Heart right ventricle (tissue), 16 donors: Measurements from ENCODE around the gene GDPD3. TPM values are rescaled to one million over a fixed set of nuclear protein-coding genes. Genes with fewer than 3 reads are reported as not detected.
A peak's percentile ranks its signal among the peaks of the same experiment; 100 is the strongest.

ENCODE experiments used
- ATAC-seq, 8 donors: fragments of 200-7000 bp; cut with Tn5 transposase; one replicate each; pipeline ENCODE4 v1.9.1; 2020; ENCODE audit warnings: mild to moderate bottlenecking in 8 of 8, moderate library complexity in 8 of 8, moderate number of reproducible peaks in 1 of 8
- DNase-seq, 2 donors: peaks; one replicate each; pipeline ENCODE4 v3.0.0-alpha.2; 2020
- H3K27ac ChIP-seq, 10 donors: fragments of 200-600 bp; sonication (generic) in 2 of 10; one replicate each; pipeline versions ENCODE4 v1.5.0 to v1.8.0; 2020 to 2022; ENCODE audit warnings: mild to moderate bottlenecking in 3 of 10
- H3K27me3 ChIP-seq, 7 donors: fragments of 200-600 bp; one replicate each; pipeline ENCODE4 v1.8.0; 2021 to 2022; ENCODE audit warnings: mild to moderate bottlenecking in 2 of 7
- H3K36me3 ChIP-seq, 9 donors: fragments of 200-600 bp; sonication (generic) in 1 of 9; one replicate each; pipeline versions ENCODE4 v1.5.0 to v1.8.0; 2020 to 2022; ENCODE audit warnings: mild to moderate bottlenecking in 2 of 9
- H3K4me1 ChIP-seq, 9 donors: fragments of 200-600 bp; sonication (generic) in 1 of 9; one replicate each; pipeline versions ENCODE4 v1.5.0 to v1.8.0; 2020 to 2022; ENCODE audit warnings: mild to moderate bottlenecking in 4 of 9
- H3K4me3 ChIP-seq, 10 donors: fragments of 200-600 bp; sonication (generic) in 2 of 10; one replicate each; pipeline versions ENCODE4 v1.5.0 to v1.8.0; 2020 to 2022; ENCODE audit warnings: mild to moderate bottlenecking in 7 of 10, moderate library complexity in 2 of 10
- H3K9me3 ChIP-seq, 11 donors: fragments of 200-600 bp in 10 of 11; sonication (generic) in 2 of 11; one replicate each; pipeline versions ENCODE4 v1.5.0 to v1.8.0; 2013 to 2022; ENCODE audit warnings: mild to moderate bottlenecking in 2 of 11, control low read depth in 1 of 11, moderate library complexity in 1 of 11
- WGBS, 2 donors: extraction: QIAGEN DNeasy Blood & Tissue Kit; methylation state at CpG; one replicate each; pipeline ENCODE4 v1.1.7; 2013; ENCODE audit warnings: inconsistent platforms in 1 of 2; 5-methylcytosine and 5-hydroxymethylcytosine counted together
- intact Hi-C, 10 donors: fragments of 100-400 bp; cut with DNase I; formaldehyde crosslinking; loops; one replicate each; pipeline versions ENCODE4 v1.11.1 to v1.14.2; 2022
- polyA plus RNA-seq, 2 donors: library from polyadenylated mRNA; stranded (reverse); fragments of 200-250 nt; gene quantifications; one replicate each; pipeline ENCODE4 v1.2.3, GENCODE V29; 2013
- total RNA-seq, 10 donors: library from RNA; stranded (reverse); fragmentation: NEBNext Ultra II Directional in 3 of 10; extraction: Animal tissue kit (Norgen Biotek cat#: 25700) in 3 of 10; gene quantifications; one replicate each; pipeline versions ENCODE4 v1.2.1 to v1.2.4, GENCODE V29; 2021 to 2023
- TF ChIP-seq, protein P1 (sequence below), 9 donors: fragments of 200-600 bp; sonication (generic) in 2 of 9; IDR thresholded peaks; one replicate each; pipeline versions ENCODE4 v1.5.0 to v1.8.0; 2021 to 2022; ENCODE audit warnings: antibody characterized with exemption in 9 of 9, mild to moderate bottlenecking in 5 of 9, moderate library complexity in 1 of 9
- donor health status: Arrhythmogenic right ventricular cardiomyopathy.
- donor health status: ischemic (EF 13 %, LVEDD 7.1; RV severe dilation, severe dysfunction).
- donor health status: healthy with polysubstance abuse.
- donor health status: DM: no; HTN: yes; CAD: no.
- donor health status: DM: no; HTN: no; CAD: no.
- donor health status: ischemic (EF 25% LVEDD 6.9; RV normal size, moderate dysfunction).
- donor health status: ischemic (EF 25% LVEDD 5.7; RV mildly dilated, moderate dysfunction).
- donor health status: healthy.
- donor health status: DM: yes; HTN: yes; CAD: no.
- donor health status: Ischemic cardiomyopathy.
- donor health status: ischemic (EF 35%, LVEDD 5.7; RV mildly dilated, moderate dysfunction).
- donor health status: nonischemic (EF 11% LVEDD 7.7; RV severe dilation, severe dysfunction).
- donor health status: DM: yes; HTN: yes; CAD: no.
- donor health status: PGD.
- donor health status: ischemic (EF 29% LVEDD 5.4; RV normal size, mild dysfunction).
- donor health status: nonischemic (EF 23%, LVEDD 6.1; RV moderate dilation, normal function).

The GDPD3 gene
- total and polyA plus RNA-seq, 12 donors: 0.85 to 6.4 (median 1.5) TPM

DNA sequence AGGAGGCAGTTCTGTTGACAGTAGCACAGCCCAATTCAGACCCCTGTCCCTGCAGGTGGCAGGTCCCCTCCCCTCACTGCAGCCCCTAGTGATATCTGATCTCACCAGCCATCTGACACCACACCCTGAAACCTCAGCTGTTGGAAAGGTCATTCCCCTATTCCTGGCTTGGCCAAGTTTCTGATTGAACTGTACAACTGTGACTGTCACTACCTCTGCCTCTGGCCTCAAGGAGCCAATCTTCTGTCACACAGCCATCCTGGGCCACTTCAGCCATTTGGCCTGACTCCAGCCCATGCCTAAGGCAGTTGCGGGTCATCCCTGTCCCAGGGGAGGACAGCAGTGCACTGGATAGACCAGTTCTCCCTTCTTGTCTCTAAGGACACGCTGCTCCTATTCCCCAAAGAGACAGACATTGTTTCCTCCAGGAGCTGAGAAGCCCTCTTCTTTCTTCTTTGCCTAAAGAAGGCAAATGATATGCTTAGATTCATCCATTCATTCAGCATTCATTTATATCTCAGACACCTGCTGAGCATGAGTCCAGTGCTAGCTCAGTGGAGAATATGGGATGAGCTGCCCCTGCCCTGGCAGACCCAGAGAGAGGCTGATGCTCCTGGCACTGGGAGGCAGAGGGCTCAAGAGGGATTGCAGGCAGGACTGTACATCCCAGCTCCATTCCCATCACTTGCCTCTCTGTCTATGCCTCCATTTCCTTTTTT lies 52.3 kb downstream of the GDPD3 start:
- no peak overlapping the region for H3K4me3 ChIP-seq
- H3K27me3 ChIP-seq: no peaks in the 10 kb centered on the region
- TF ChIP-seq, protein P1, sequence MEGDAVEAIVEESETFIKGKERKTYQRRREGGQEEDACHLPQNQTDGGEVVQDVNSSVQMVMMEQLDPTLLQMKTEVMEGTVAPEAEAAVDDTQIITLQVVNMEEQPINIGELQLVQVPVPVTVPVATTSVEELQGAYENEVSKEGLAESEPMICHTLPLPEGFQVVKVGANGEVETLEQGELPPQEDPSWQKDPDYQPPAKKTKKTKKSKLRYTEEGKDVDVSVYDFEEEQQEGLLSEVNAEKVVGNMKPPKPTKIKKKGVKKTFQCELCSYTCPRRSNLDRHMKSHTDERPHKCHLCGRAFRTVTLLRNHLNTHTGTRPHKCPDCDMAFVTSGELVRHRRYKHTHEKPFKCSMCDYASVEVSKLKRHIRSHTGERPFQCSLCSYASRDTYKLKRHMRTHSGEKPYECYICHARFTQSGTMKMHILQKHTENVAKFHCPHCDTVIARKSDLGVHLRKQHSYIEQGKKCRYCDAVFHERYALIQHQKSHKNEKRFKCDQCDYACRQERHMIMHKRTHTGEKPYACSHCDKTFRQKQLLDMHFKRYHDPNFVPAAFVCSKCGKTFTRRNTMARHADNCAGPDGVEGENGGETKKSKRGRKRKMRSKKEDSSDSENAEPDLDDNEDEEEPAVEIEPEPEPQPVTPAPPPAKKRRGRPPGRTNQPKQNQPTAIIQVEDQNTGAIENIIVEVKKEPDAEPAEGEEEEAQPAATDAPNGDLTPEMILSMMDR (IDR thresholded peaks at IDR 0.05): no peak
- peaks cover 0 to 11% (median 0%) of the 10 kb centered on the region in 9 donors for H3K36me3 ChIP-seq
- H3K27ac ChIP-seq: no peak overlapping the region
- DNase-seq (peak in 1 of 2 donors; percentile 56), ATAC-seq (no peak)
- H3K4me1 ChIP-seq: peaks cover 7 to 29% (median 17%) of the 10 kb centered on the region in 9 donors
- intact Hi-C loops: loop anchor here in 2 of 10 donors (10.0 kb wide), 2 partner anchors 354 to 474 kb away; partner anchors contain the start of gene ZNF747 (in 1 of the 2)
- H3K9me3 ChIP-seq: no peaks in the 10 kb centered on the region
- WGBS, 2 donors: 42 to 45% methylated on average over 2 of the region's 2 CpGs

DNA sequence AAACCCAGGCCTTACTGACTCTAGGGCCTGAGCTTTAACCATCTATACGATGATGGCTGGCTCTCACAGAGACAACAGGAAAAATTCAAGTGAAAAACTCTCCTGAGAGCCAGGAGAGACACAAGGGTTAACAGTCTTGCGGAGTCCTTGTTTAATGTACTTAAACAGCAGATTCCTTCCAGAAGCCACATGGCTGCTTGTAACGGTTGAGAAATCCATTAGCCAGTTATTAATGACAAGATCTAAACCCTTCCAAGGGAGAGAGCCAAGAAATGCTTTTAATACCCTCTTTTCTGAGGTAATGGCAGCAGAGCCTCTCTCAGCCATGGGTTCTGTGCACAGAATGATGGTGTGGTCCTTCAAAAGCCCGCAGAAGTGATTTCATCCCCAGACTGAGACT lies 53.0 kb downstream of the GDPD3 start:
- TF ChIP-seq, protein P1 (IDR thresholded peaks at IDR 0.05): no peak
- Histone ChIP-seq H3K4me1 (peaks cover 7 to 29% (median 17%) of the 10 kb centered on the region in 9 donors), H3K9me3 (no peaks in the 10 kb centered on the region), H3K4me3 (no peak overlapping the region), H3K36me3 (peaks cover 0 to 11% (median 0%) of the 10 kb centered on the region in 9 donors), H3K27me3 (no peaks in the 10 kb centered on the region), H3K27ac (no peak overlapping the region)
- intact Hi-C loops: loop anchor here in 2 of 10 donors (10.0 kb wide), 2 partner anchors 354 to 474 kb away; partner anchors contain the start of gene ZNF747 (in 1 of the 2)
- WGBS, 2 donors: 71 to 80% methylated on average over 4 of the region's 4 CpGs
- ATAC-seq (no peak), DNase-seq (no peak)

DNA sequence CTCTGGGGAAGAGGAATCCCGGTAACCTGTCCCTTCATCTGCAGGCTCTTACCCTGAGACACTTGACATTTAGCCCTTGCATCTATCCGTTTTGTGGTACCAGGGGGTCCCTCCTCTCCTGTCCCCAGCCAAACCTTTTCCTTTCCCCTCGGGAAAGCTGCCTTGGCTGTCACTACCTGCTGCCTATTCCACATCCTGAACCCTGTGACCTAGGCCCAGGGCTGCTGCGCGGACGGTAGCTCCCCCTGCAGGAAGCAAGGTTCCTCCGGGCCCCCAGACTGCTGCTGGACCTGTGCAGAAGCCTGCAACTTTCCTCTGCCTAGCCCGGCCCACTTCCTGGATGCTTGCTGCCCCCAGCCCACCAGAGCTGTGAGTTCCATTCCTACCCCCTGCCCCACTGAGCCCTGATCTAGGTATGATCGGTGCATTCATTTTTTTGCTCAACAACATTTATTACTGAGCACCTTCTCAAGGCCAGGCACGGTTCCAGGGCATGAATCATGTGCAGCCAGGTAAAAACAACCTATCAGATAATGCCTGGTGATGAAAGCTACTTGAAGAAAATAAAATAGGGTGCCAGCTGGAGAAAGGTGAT lies 58.3 kb downstream of the GDPD3 start:
- H3K4me3 ChIP-seq: no peak overlapping the region
- 47% methylated on average over 10 of the region's 10 CpGs for WGBS, 2 donors
- DNase-seq (no peak), ATAC-seq (peak in 1 of 8 donors; percentile 19)
- intact Hi-C loops: loop anchor here in 2 of 10 donors (5.0 kb wide), 1 partner anchor 42 kb away; the partner anchor contains the start of gene YPEL3 (in 2 of the 2)
- H3K27me3 ChIP-seq: no peaks in the 10 kb centered on the region
- H3K27ac ChIP-seq: no peak overlapping the region
- H3K4me1 ChIP-seq: peaks cover 4 to 24% (median 9%) of the 10 kb centered on the region in 9 donors
- TF ChIP-seq, protein P1 (IDR thresholded peaks at IDR 0.05): peak in 6 of 9 donors; percentile 22 to 53 (median 26)
- H3K36me3 ChIP-seq: peaks cover 0 to 11% (median 0%) of the 10 kb centered on the region in 9 donors
- H3K9me3 ChIP-seq: no peaks in the 10 kb centered on the region

Other genes with a start within 250 kb of the GDPD3 start
- 1 to 10 TPM in 2 of 10 donors, under 1 TPM in 8; 0.17 to 1.2 (median 0.73) TPM for gene SEZ6L2, start 214.0 kb downstream of the GDPD3 start, total RNA-seq
- under 1 TPM in 1 of 2 donors, not detected in 1; 0.61 TPM for gene SEZ6L2, start 214.0 kb downstream of the GDPD3 start, polyA plus RNA-seq
- gene ASPHD1, start 213.0 kb downstream of the GDPD3 start, total RNA-seq: 1 to 10 TPM in 1 of 10 donors, under 1 TPM in 5, not detected in 4; 0.20 to 1.1 (median 0.75) TPM
- gene ASPHD1, start 213.0 kb downstream of the GDPD3 start, polyA plus RNA-seq: under 1 TPM in 1 of 2 donors, not detected in 1; 0.28 TPM
- gene KCTD13, start 187.3 kb downstream of the GDPD3 start, total RNA-seq: 1 to 10 TPM; 5.4 to 8.2 (median 7.3) TPM
- gene KCTD13, start 187.3 kb downstream of the GDPD3 start, polyA plus RNA-seq: 10 to 100 TPM in 1 of 2 donors, 1 to 10 TPM in 1; 5.2 to 18.0 TPM
- 100 to 1,000 TPM in 1 of 10 donors, 10 to 100 TPM in 9; 53.0 to 105 (median 67.1) TPM for gene TMEM219, start 151.5 kb downstream of the GDPD3 start, total RNA-seq
- 10 to 100 TPM; 80.4 to 85.9 TPM for gene TMEM219, start 151.5 kb downstream of the GDPD3 start, polyA plus RNA-seq
- gene TAOK2, start 139.7 kb downstream of the GDPD3 start, total RNA-seq: 10 to 100 TPM; 27.0 to 40.6 (median 32.7) TPM
- 10 to 100 TPM; 27.6 to 50.4 TPM for gene TAOK2, start 139.7 kb downstream of the GDPD3 start, polyA plus RNA-seq
- 10 to 100 TPM; 14.4 to 23.2 (median 17.1) TPM for gene HIRIP3, start 117.9 kb downstream of the GDPD3 start, total RNA-seq
- 10 to 100 TPM; 17.9 to 22.4 TPM for gene HIRIP3, start 117.9 kb downstream of the GDPD3 start, polyA plus RNA-seq
- gene INO80E, start 117.3 kb downstream of the GDPD3 start, total RNA-seq: 10 to 100 TPM; 23.2 to 34.8 (median 30.6) TPM
- gene INO80E, start 117.3 kb downstream of the GDPD3 start, polyA plus RNA-seq: 10 to 100 TPM; 63.2 to 80.4 TPM
- gene DOC2A, start 102.5 kb downstream of the GDPD3 start, total RNA-seq: under 1 TPM in 4 of 10 donors, not detected in 6; 0.27 to 0.95 (median 0.48) TPM
- gene DOC2A, start 102.5 kb downstream of the GDPD3 start, polyA plus RNA-seq: 1 to 10 TPM in 1 of 2 donors, under 1 TPM in 1; 0.41 to 2.7 TPM
- gene C16orf92, start 90.3 kb downstream of the GDPD3 start, total RNA-seq: not detected
- not detected for gene C16orf92, start 90.3 kb downstream of the GDPD3 start, polyA plus RNA-seq
- gene TLCD3B, start 82.3 kb downstream of the GDPD3 start, total RNA-seq: not detected
- gene TLCD3B, start 82.3 kb downstream of the GDPD3 start, polyA plus RNA-seq: under 1 TPM in 1 of 2 donors, not detected in 1; 0.29 TPM
- 1,000 to 10,000 TPM; 3,057 to 4,582 (median 3,914) TPM for gene ALDOA, start 47.8 kb downstream of the GDPD3 start, total RNA-seq
- gene ALDOA, start 47.8 kb downstream of the GDPD3 start, polyA plus RNA-seq: 1,000 to 10,000 TPM; 2,873 to 3,079 TPM
- 10 to 100 TPM; 35.2 to 50.0 (median 42.4) TPM for gene PPP4C, start 37.5 kb downstream of the GDPD3 start, total RNA-seq
- gene PPP4C, start 37.5 kb downstream of the GDPD3 start, polyA plus RNA-seq: 10 to 100 TPM; 34.5 to 82.1 TPM
- gene TBX6, start 21.6 kb downstream of the GDPD3 start, total RNA-seq: 1 to 10 TPM in 1 of 10 donors, under 1 TPM in 9; 0.28 to 1.4 (median 0.57) TPM
- gene TBX6, start 21.6 kb downstream of the GDPD3 start, polyA plus RNA-seq: 1 to 10 TPM in 1 of 2 donors, under 1 TPM in 1; 0.28 to 1.7 TPM
- 100 to 1,000 TPM in 1 of 10 donors, 10 to 100 TPM in 9; 31.5 to 117 (median 42.6) TPM for gene YPEL3, start 17.3 kb downstream of the GDPD3 start, total RNA-seq
- gene YPEL3, start 17.3 kb downstream of the GDPD3 start, polyA plus RNA-seq: 100 to 1,000 TPM in 1 of 2 donors, 10 to 100 TPM in 1; 75.5 to 203 TPM
- 10 to 100 TPM; 40.9 to 65.2 (median 51.8) TPM for gene MAPK3, start 9.7 kb upstream of the GDPD3 start, total RNA-seq
- 10 to 100 TPM; 39.9 to 56.3 TPM for gene MAPK3, start 9.7 kb upstream of the GDPD3 start, polyA plus RNA-seq
- 10 to 100 TPM in 3 of 10 donors, 1 to 10 TPM in 7; 3.3 to 54.6 (median 5.5) TPM for gene CORO1A, start 70.1 kb upstream of the GDPD3 start, total RNA-seq
- 10 to 100 TPM; 11.5 to 15.3 TPM for gene CORO1A, start 70.1 kb upstream of the GDPD3 start, polyA plus RNA-seq
- gene BOLA2B, start 80.1 kb upstream of the GDPD3 start, total RNA-seq: 10 to 100 TPM; 38.2 to 74.4 (median 55.8) TPM
- 100 to 1,000 TPM; 193 to 226 TPM for gene BOLA2B, start 80.1 kb upstream of the GDPD3 start, polyA plus RNA-seq
- 10 to 100 TPM in 8 of 10 donors, 1 to 10 TPM in 2; 8.3 to 29.0 (median 17.7) TPM for gene SLX1A, start 80.3 kb upstream of the GDPD3 start, total RNA-seq
- 10 to 100 TPM; 56.6 to 57.8 TPM for gene SLX1A, start 80.3 kb upstream of the GDPD3 start, polyA plus RNA-seq
- gene SULT1A3, start 85.7 kb upstream of the GDPD3 start, total RNA-seq: 10 to 100 TPM in 2 of 10 donors, 1 to 10 TPM in 7, under 1 TPM in 1; 0.59 to 14.5 (median 5.9) TPM
- gene SULT1A3, start 85.7 kb upstream of the GDPD3 start, polyA plus RNA-seq: 10 to 100 TPM in 1 of 2 donors, 1 to 10 TPM in 1; 9.8 to 35.0 TPM
- gene NPIPB13, start 134.9 kb upstream of the GDPD3 start, total RNA-seq: 1 to 10 TPM in 8 of 10 donors, not detected in 2; 2.5 to 8.2 (median 4.6) TPM
- gene NPIPB13, start 134.9 kb upstream of the GDPD3 start, polyA plus RNA-seq: 1 to 10 TPM; 2.0 to 9.8 TPM
- gene CD2BP2, start 241.8 kb upstream of the GDPD3 start, total RNA-seq: 10 to 100 TPM; 34.9 to 48.8 (median 38.8) TPM
- 10 to 100 TPM; 19.9 to 47.7 TPM for gene CD2BP2, start 241.8 kb upstream of the GDPD3 start, polyA plus RNA-seq